NCI-H748 (cell line): ENCODE data around the gene SEPHS2.
A peak's percentile ranks its signal among the peaks of the same experiment; 100 is the strongest.
"Not testable (repeated sequence)": the region's sequence is repeated elsewhere in the genome, so short reads cannot be mapped to it uniquely, and the experiment has no call there.

Experiments
- DNase-seq: peaks from one replicate; lab custom pipeline; 2025; ENCODE audit not compliant: unreplicated experiment; lab: John Stamatoyannopoulos, UW

Gene SEPHS2

GRCh38 chr16:30399435-30400186 is 46.1 kb downstream of the SEPHS2 start:
- DNase-seq: peak; percentile 29

- DNase-seq: no peak
Measured at GRCh38 chr16:30398661-30399434, 46.8 kb downstream of the SEPHS2 start.

- DNase-seq: no peak
Measured at GRCh38 chr16:30397776-30398660, 47.7 kb downstream of the SEPHS2 start.

- no peak for DNase-seq
Measured at GRCh38 chr16:30397056-30397455, 48.6 kb downstream of the SEPHS2 start.

- DNase-seq: not testable (repeated sequence)
Measured at GRCh38 chr16:30396627-30397026, 49.0 kb downstream of the SEPHS2 start.

- peak; percentile 30 for DNase-seq
Measured at GRCh38 chr16:30395992-30396585, 49.6 kb downstream of the SEPHS2 start.

- peak; percentile 95 for DNase-seq
Measured at GRCh38 chr16:30395155-30395991, 50.3 kb downstream of the SEPHS2 start, which contains the start of gene ZNF48. ZNF48 (plus strand) TSS chr16:30395420; CDS start chr16:30395795, 375 bp downstream.

GRCh38 chr16:30394592-30395154 is 51.0 kb downstream of the SEPHS2 start:
- peak; percentile 50 for DNase-seq
